DOHH2 (cell line): ENCODE results near the gene SNX9.

ENCODE experiments used
- EZH2phosphoT487 ChIP-seq: fragments of 200-600 bp; sonication (generic); IDR thresholded peaks from 2 replicates; pipeline ENCODE4 v1.6.1; 2017; ENCODE audit warnings: borderline replicate concordance, mild to moderate bottlenecking, antibody characterized with exemption, low read length, moderate library complexity, mixed read lengths
- TF ChIP-seq, protein P1 (sequence below): fragments of 200-600 bp; sonication (generic); IDR thresholded peaks from one replicate; pipeline ENCODE4 v1.5.1; 2014; ENCODE audit warnings: antibody characterized with exemption, mild to moderate bottlenecking, low read depth, low read length; ENCODE audit not compliant: poor library complexity, severe bottlenecking

DNA sequence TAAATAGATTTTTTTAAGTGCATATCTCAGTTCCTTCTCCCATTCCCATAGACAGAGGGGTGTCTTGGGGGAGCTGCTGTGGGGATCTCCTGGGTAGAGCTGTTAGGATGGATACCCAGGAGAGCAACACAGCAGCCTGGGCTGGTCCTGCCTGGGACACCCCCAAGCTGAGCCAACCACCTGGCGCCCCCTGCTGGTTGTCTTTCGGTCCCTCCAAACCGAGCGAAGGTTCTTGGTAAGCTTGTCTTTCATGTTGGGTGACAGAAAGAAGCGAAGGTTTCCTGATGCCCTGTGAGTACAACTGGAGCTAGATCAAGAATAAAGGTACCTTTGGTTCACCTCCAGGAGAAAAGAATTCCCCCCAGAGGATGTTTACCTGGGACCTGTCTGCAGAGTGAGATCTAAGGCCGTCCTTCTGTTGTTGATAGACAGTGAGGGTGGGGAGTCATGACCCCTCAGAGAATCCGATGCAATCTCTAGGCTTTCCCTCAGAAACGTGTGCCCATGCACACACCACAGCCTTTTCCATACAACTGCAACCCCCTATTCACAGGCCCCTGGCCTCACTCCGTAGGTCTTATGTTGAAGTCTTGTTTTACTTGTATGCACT lies 50.8 kb downstream of the SNX9 start:
- TF ChIP-seq, protein P1, sequence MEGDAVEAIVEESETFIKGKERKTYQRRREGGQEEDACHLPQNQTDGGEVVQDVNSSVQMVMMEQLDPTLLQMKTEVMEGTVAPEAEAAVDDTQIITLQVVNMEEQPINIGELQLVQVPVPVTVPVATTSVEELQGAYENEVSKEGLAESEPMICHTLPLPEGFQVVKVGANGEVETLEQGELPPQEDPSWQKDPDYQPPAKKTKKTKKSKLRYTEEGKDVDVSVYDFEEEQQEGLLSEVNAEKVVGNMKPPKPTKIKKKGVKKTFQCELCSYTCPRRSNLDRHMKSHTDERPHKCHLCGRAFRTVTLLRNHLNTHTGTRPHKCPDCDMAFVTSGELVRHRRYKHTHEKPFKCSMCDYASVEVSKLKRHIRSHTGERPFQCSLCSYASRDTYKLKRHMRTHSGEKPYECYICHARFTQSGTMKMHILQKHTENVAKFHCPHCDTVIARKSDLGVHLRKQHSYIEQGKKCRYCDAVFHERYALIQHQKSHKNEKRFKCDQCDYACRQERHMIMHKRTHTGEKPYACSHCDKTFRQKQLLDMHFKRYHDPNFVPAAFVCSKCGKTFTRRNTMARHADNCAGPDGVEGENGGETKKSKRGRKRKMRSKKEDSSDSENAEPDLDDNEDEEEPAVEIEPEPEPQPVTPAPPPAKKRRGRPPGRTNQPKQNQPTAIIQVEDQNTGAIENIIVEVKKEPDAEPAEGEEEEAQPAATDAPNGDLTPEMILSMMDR: peak; percentile 84
- TF ChIP-seq EZH2phosphoT487: no peak
